IPS-15b (cell line): Measurements from ENCODE around the gene ENOPH1.
A peak's percentile ranks its signal among the peaks of the same experiment; 100 is the strongest.
"Not testable (repeated sequence)": the region's sequence is repeated elsewhere in the genome, so short reads cannot be mapped to it uniquely, and the experiment has no call there.

Experiments
- H3K27me3 ChIP-seq: one replicate; pipeline ENCODE4 v1.6.1; 2013; ENCODE audit warnings: low read length; ENCODE audit not compliant: control insufficient read depth, insufficient read depth
- H3K36me3 ChIP-seq: one replicate; pipeline ENCODE4 v1.6.1; 2013; ENCODE audit warnings: low read length; ENCODE audit not compliant: control insufficient read depth, insufficient read depth
- H3K4me1 ChIP-seq: one replicate; pipeline ENCODE4 v1.6.1; 2013; ENCODE audit warnings: mild to moderate bottlenecking, low read length; ENCODE audit not compliant: control insufficient read depth, insufficient read depth
- H3K4me3 ChIP-seq: one replicate; pipeline ENCODE4 v1.5.1; 2013; ENCODE audit warnings: low read depth, low read length
- H3K9ac ChIP-seq: one replicate; pipeline ENCODE4 v1.6.1; 2013; ENCODE audit warnings: low read depth, mild to moderate bottlenecking, low read length
- H3K9me3 ChIP-seq: one replicate; pipeline ENCODE4 v1.6.1; 2013; ENCODE audit warnings: mild to moderate bottlenecking, low read length; ENCODE audit not compliant: control insufficient read depth, insufficient read depth

The ENOPH1 gene

GRCh38 chr4:82402196-82402775 is 28.1 kb upstream of the ENOPH1 start:
- Histone ChIP-seq H3K36me3 (no peaks in the 10 kb centered on the region), H3K9ac (no peak overlapping the region), H3K4me3 (no peak overlapping the region), H3K4me1 (no peaks in the 10 kb centered on the region), H3K27me3 (no peaks in the 10 kb centered on the region), H3K9me3 (no peaks in the 10 kb centered on the region)

- H3K4me3 ChIP-seq, result no peak overlapping the region
- no peaks in the 10 kb centered on the region for H3K27me3 ChIP-seq
- no peak overlapping the region for H3K9ac ChIP-seq
- no peaks in the 10 kb centered on the region for H3K4me1 ChIP-seq
- H3K36me3 ChIP-seq, result no peaks in the 10 kb centered on the region
- H3K9me3 ChIP-seq, result no peaks in the 10 kb centered on the region
Measured at GRCh38 chr4:82403725-82404124, 26.7 kb upstream of the ENOPH1 start.

DNA sequence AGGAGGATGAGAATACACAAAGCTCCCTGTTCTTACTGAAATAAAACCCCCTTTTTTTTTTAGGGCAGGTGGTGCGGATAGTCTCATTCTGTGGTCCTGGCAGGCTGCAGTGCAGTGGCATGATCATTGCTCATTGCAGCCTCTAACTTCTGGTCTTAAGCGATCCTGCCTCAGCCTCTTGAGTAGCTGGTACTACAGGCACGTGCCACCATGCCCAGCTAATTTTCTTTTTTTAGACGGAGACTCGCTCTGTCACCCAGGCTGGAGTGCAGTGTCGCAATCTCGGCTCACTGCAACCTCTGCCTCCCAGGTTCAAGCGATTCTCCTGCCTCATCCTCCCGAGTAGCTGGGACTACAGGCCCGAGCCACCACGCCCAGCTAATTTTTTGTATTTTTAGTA is 15.3 kb upstream of the ENOPH1 start:
- not testable (repeated sequence) for H3K27me3 ChIP-seq, H3K4me1 ChIP-seq, H3K9ac ChIP-seq, H3K36me3 ChIP-seq, H3K9me3 ChIP-seq, H3K4me3 ChIP-seq

GRCh38 chr4:82415922-82416365 is 14.4 kb upstream of the ENOPH1 start:
- no peaks in the 10 kb centered on the region for H3K9me3 ChIP-seq
- no peaks in the 10 kb centered on the region for H3K4me1 ChIP-seq
- no peaks in the 10 kb centered on the region for H3K27me3 ChIP-seq
- H3K4me3 ChIP-seq, result no peak overlapping the region
- no peak overlapping the region for H3K9ac ChIP-seq
- H3K36me3 ChIP-seq, result no peaks in the 10 kb centered on the region

DNA sequence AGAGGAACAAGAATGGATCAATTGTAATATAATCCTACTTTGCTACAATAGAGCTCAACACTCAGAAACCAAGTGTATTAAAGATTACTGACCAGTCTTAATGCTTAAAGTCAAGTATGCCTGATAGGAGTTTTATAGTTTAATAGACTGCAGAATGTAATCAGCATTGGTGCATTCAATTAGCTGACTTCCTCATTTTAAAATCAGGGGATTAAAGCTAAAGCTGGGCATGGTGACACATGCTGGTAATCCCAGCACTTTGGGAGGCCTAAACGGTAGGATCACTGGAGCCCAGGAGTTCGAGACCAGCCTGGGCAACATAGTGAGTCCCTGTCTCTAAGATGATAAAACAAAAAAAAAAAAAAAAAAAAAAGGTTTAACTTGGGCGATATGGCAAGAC is 10.9 kb upstream of the ENOPH1 start:
- Histone ChIP-seq H3K27me3 (no peaks in the 10 kb centered on the region), H3K4me3 (no peak overlapping the region), H3K9me3 (no peaks in the 10 kb centered on the region), H3K9ac (no peak overlapping the region), H3K4me1 (no peaks in the 10 kb centered on the region), H3K36me3 (no peaks in the 10 kb centered on the region)

- H3K4me1 ChIP-seq, result no peaks in the 10 kb centered on the region
- H3K9me3 ChIP-seq, result no peaks in the 10 kb centered on the region
- no peak overlapping the region for H3K4me3 ChIP-seq
- no peak overlapping the region for H3K9ac ChIP-seq
- peaks cover 22% of the 10 kb centered on the region for H3K36me3 ChIP-seq
- H3K27me3 ChIP-seq, result no peaks in the 10 kb centered on the region
Measured at GRCh38 chr4:82421796-82422560, 8.4 kb upstream of the ENOPH1 start.

DNA sequence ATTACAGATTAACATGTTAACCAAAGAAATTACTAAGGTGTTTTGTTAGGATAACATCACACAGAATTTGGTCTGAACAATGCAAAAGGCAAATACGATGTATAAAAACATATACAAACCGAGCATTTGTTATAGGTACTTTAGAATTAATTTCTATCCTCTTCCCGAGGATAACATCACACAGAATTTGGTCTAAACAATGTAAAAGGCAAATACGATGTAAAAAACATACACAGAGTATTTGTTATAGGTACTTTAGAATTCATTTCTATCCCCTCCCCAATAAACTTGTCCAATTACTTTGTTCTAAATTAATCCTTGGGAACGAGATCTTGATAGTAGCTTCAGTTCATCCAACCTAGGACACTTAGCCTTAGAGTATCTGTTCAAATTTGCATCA is 7.8 kb upstream of the ENOPH1 start:
- H3K4me1 ChIP-seq, result no peaks in the 10 kb centered on the region
- peaks cover 27% of the 10 kb centered on the region for H3K36me3 ChIP-seq
- H3K4me3 ChIP-seq, result no peak overlapping the region
- H3K9me3 ChIP-seq, result no peaks in the 10 kb centered on the region
- H3K27me3 ChIP-seq, result no peaks in the 10 kb centered on the region
- no peak overlapping the region for H3K9ac ChIP-seq

GRCh38 chr4:82423245-82424054 is 6.9 kb upstream of the ENOPH1 start:
- peaks cover 32% of the 10 kb centered on the region for H3K36me3 ChIP-seq

DNA sequence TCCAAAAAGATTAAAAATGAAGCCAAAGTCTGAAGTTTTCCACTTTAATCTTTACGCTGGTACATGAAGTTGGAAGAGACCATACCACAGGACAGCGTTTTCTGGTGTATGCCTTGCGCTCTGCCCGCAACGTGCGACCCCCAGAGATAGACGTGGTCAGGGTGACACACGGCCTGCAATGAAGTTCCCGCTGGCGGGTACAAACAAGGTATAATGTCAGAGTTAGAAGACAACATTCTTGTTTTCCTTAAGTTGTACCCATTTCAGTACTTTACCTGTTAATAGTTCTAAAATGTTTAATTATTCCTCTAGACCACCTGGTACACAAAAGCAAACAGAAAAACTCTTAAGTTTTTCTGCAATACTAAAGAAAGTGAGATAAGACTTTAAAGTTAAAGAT is 4.9 kb upstream of the ENOPH1 start:
- no peaks in the 10 kb centered on the region for H3K27me3 ChIP-seq
- H3K9ac ChIP-seq, result no peak overlapping the region
- H3K9me3 ChIP-seq, result no peaks in the 10 kb centered on the region
- H3K4me1 ChIP-seq, result no peaks in the 10 kb centered on the region
- H3K4me3 ChIP-seq, result no peak overlapping the region
- H3K36me3 ChIP-seq, result peaks cover 34% of the 10 kb centered on the region

More at GRCh38 chr4:82423245-82424054, 6.9 kb upstream of the ENOPH1 start:
- no peak overlapping the region for H3K9ac ChIP-seq
- no peaks in the 10 kb centered on the region for H3K9me3 ChIP-seq
- no peaks in the 10 kb centered on the region for H3K27me3 ChIP-seq
- no peak overlapping the region for H3K4me3 ChIP-seq
- no peaks in the 10 kb centered on the region for H3K4me1 ChIP-seq

DNA sequence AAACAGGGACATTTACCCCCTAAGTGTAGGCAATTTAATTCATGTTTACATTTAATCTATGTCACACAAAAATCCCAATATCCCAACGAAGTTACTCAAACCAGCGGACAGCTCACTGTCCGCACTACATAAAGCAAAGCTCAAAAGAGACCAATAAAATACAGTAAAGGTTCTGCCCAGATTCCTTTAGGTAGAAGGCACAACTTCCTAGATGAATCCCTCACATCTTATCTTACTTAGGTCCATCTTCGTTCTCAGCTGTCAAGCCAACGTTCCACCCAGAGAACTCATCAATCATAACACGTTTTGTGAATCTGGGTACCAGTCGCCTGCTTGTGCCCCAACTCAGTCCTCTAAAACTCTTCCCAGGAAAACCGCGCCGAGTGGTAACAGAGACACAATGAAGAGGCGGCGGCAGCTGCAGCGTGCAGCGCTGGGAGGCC is 1.8 kb upstream of the ENOPH1 start:
- H3K36me3 ChIP-seq, result peaks cover 34% of the 10 kb centered on the region
- peak overlapping the region; percentile 84 for H3K4me3 ChIP-seq
- H3K27me3 ChIP-seq, result no peaks in the 10 kb centered on the region
- H3K9me3 ChIP-seq, result no peaks in the 10 kb centered on the region
- peak overlapping the region; percentile 88 for H3K9ac ChIP-seq
- H3K4me1 ChIP-seq, result peaks cover 3% of the 10 kb centered on the region

- Histone ChIP-seq H3K4me1 (peaks cover 3% of the 10 kb centered on the region), H3K36me3 (peaks cover 34% of the 10 kb centered on the region), H3K4me3 (peak overlapping the region; percentile 84), H3K9ac (peak overlapping the region; percentile 97), H3K9me3 (no peaks in the 10 kb centered on the region), H3K27me3 (no peaks in the 10 kb centered on the region)
Measured at GRCh38 chr4:82428969-82429727, 1.2 kb upstream of the ENOPH1 start.
